Upper lobe of left lung (tissue), 6 donors: ENCODE data around the gene GLIS1. TPM values are rescaled to one million over a fixed set of nuclear protein-coding genes. Genes with fewer than 3 reads are reported as not detected.

Source experiments
- ATAC-seq, 2 donors: fragments of 200-7000 bp; cut with Tn5 transposase; one replicate each; pipeline ENCODE4 v1.9.1; 2022; ENCODE audit warnings: mild to moderate bottlenecking in 2 of 2, moderate library complexity in 2 of 2; ENCODE audit not compliant: low FRiP score in 2 of 2
- DNase-seq, 2 donors: peaks; one replicate each; pipeline ENCODE4 v3.0.0-alpha.2; 2019 to 2020
- H3K27ac ChIP-seq, 4 donors: fragments of 200-600 bp; sonication (generic); one replicate each; pipeline ENCODE4 v1.5.1; 2016 to 2019
- H3K27me3 ChIP-seq, 4 donors: fragments of 200-600 bp; sonication (generic); one replicate each; pipeline ENCODE4 v1.5.1; 2017 to 2019
- H3K36me3 ChIP-seq, 4 donors: fragments of 200-600 bp; sonication (generic); one replicate each; pipeline ENCODE4 v1.5.1; 2016 to 2019
- H3K4me1 ChIP-seq, 4 donors: fragments of 200-600 bp; sonication (generic); one replicate each; pipeline ENCODE4 v1.5.1; 2018 to 2019
- H3K4me3 ChIP-seq, 4 donors: fragments of 200-600 bp; sonication (generic); one replicate each; pipeline ENCODE4 v1.5.1; 2017 to 2019; ENCODE audit warnings: mild to moderate bottlenecking in 2 of 4, moderate library complexity in 1 of 4
- H3K9me3 ChIP-seq, 4 donors: fragments of 200-600 bp; sonication (generic); one replicate each; pipeline ENCODE4 v1.5.1; 2018 to 2019
- EP300 ChIP-seq, 4 donors: sonication (generic); formaldehyde crosslinking; IDR thresholded peaks; one replicate each; pipeline ENCODE4 v1.5.1; 2017; ENCODE audit warnings: antibody characterized with exemption in 4 of 4, control low read depth in 2 of 4
- POLR2A ChIP-seq, 4 donors: fragments of 450-650 bp; IDR thresholded peaks; one replicate each; pipeline ENCODE4 v1.5.1; 2016 to 2017; ENCODE audit warnings: antibody characterized with exemption in 4 of 4, mild to moderate bottlenecking in 2 of 4
- POLR2AphosphoS5 ChIP-seq, 2 donors: sonication (generic); formaldehyde crosslinking; IDR thresholded peaks; one replicate each; pipeline ENCODE4 v1.5.1; 2017; ENCODE audit warnings: antibody characterized with exemption in 2 of 2
- WGBS, 2 donors: methylation state at CpG; one replicate each; pipeline ENCODE4 v1.1.5; 2017 to 2018; 5-methylcytosine and 5-hydroxymethylcytosine counted together
- total RNA-seq, 6 donors: library from RNA; depleted of rRNA in 4 of 6; stranded (reverse); fragments of >200 nt in 4 of 6; gene quantifications; one replicate each; pipeline versions ENCODE4 v1.1.0 to v1.2.1, GENCODE V29; 2016 to 2021
- TF ChIP-seq, protein P1 (sequence below), 6 experiments: fragments of 450-650 bp in 4 of 6; fragments of 200-600 bp in 2 of 6; sonication (generic) in 2 of 6; IDR thresholded peaks; one replicate each; pipeline ENCODE4 v1.5.1; 2016 to 2019; ENCODE audit warnings: antibody characterized with exemption in 6 of 6
- donor health status: DM: no; HTN: no; CAD: no; lungs with moderate emphysema.
- donor health status: DM: no; HTN: yes; CAD: no; lungs with severe emphysema.

GLIS1 gene
- total RNA-seq, 6 donors from 2014 or later = 0.26 to 1.0 TPM; not detected in 4

DNA sequence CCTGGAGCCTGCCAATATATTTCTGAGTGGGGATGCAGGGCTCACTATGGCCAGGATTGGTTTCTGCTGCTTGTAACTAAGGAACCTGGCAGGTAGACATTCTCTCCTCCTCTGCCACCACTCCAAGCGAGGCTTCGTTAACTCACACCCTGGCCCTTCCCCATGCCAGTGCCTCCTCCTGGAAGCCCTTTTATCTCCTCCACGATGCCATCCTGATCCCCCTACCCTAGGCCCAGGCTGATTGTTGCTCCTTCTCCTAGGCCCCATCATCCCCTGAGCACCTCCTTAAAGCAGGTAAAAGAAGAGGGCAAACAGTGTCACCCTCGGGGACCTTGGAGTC lies 161.2 kb downstream of the GLIS1 start:
- no peak for TF ChIP-seq POLR2AphosphoS5 (IDR thresholded peaks at IDR 0.05)
- TF ChIP-seq, protein P1, sequence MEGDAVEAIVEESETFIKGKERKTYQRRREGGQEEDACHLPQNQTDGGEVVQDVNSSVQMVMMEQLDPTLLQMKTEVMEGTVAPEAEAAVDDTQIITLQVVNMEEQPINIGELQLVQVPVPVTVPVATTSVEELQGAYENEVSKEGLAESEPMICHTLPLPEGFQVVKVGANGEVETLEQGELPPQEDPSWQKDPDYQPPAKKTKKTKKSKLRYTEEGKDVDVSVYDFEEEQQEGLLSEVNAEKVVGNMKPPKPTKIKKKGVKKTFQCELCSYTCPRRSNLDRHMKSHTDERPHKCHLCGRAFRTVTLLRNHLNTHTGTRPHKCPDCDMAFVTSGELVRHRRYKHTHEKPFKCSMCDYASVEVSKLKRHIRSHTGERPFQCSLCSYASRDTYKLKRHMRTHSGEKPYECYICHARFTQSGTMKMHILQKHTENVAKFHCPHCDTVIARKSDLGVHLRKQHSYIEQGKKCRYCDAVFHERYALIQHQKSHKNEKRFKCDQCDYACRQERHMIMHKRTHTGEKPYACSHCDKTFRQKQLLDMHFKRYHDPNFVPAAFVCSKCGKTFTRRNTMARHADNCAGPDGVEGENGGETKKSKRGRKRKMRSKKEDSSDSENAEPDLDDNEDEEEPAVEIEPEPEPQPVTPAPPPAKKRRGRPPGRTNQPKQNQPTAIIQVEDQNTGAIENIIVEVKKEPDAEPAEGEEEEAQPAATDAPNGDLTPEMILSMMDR (IDR thresholded peaks at IDR 0.05) = no peak
- no peak for TF ChIP-seq EP300 (IDR thresholded peaks at IDR 0.05)
- no peak for TF ChIP-seq POLR2A (IDR thresholded peaks at IDR 0.05)
- Histone ChIP-seq H3K27me3 (no peaks in the 10 kb centered on the region), H3K27ac (no peak overlapping the region), H3K9me3 (no peaks in the 10 kb centered on the region), H3K4me3 (no peak overlapping the region), H3K36me3 (no peaks in the 10 kb centered on the region), H3K4me1 (no peaks in the 10 kb centered on the region)
- no peak for DNase-seq
- ATAC-seq = no peak
- 84 to 86% methylated on average over 4 of the region's 4 CpGs for WGBS, 2 donors

DNA sequence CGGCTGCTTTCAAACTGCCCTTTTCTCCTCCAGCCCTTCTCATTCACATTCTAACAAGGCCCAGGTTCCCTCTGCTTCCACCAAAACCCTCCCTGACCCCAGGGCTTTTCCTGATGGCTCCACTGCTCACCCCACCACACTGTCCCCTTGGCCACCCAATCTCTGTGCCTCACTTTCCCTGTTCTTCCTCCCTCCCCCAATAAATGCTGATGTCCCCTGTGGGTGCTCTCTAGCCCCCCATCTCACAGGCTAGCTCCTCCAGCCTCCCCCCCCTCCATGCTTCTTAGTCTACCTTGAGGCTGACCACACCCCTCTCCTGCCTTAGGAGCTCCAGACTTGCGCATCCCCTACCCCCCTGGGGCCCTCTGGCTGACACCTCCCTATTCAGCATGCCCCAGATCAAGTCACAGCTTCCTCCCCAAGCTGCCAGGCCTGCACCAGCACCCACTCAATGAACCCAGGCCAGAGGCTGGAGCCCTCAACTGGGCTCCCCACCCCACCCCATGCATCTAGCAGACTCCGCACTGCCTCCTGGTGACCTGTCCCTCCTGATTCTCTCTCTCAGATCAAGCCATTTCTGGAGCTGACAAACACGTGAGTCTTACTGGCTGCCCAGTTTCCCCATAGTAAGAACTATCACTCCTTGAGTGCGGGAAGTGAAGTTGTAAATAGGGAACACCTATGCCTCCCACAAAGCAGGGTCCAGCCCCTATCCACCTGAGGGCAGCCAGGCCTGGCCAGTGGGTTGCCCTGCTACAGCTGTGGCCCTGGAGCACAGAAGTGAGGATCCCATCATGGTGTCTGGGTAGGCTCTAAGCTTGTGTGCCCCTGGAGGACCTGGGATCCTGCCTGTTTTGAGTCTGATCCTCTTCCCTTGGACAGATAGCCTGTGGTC lies 161.9 kb downstream of the GLIS1 start:
- Histone ChIP-seq H3K4me3 (no peak overlapping the region), H3K9me3 (no peaks in the 10 kb centered on the region), H3K36me3 (no peaks in the 10 kb centered on the region), H3K27ac (no peak overlapping the region), H3K27me3 (no peaks in the 10 kb centered on the region), H3K4me1 (no peaks in the 10 kb centered on the region)
- WGBS, 2 donors = 85 to 88% methylated on average over 5 of the region's 5 CpGs
- ATAC-seq = no peak
- no peak for DNase-seq
- TF ChIP-seq POLR2AphosphoS5 (IDR thresholded peaks at IDR 0.05) = no peak
- TF ChIP-seq POLR2A (IDR thresholded peaks at IDR 0.05) = no peak
- TF ChIP-seq EP300 (IDR thresholded peaks at IDR 0.05) = no peak
- TF ChIP-seq, protein P1 (IDR thresholded peaks at IDR 0.05) = no peak

DNA sequence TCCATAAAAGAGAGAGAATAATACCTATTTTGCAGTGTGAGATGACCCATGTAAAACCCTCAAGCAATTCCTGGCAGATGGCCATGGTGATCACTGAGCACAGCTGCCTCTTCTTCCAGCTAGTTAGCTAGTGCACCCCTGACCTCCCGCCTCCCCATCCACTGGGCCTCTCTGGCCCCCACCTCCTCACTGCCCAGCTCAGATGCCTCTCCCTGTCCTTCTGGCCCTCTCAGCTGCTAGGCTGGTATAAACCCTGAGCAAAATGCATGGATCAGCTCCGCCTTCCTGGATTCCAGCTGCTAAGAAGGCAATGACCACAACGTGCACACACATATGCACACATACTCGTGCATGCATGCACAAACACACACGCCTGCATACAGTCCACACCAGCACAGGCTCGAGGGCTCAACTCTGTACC lies 162.6 kb downstream of the GLIS1 start:
- no peaks in the 10 kb centered on the region for H3K9me3 ChIP-seq
- no peaks in the 10 kb centered on the region for H3K36me3 ChIP-seq
- ATAC-seq = no peak
- no peak for TF ChIP-seq POLR2AphosphoS5 (IDR thresholded peaks at IDR 0.05)
- no peak for TF ChIP-seq POLR2A (IDR thresholded peaks at IDR 0.05)
- no peak for TF ChIP-seq EP300 (IDR thresholded peaks at IDR 0.05)
- TF ChIP-seq, protein P1 (IDR thresholded peaks at IDR 0.05) = no peak
- DNase-seq = no peak
- H3K27ac ChIP-seq = no peak overlapping the region
- no peaks in the 10 kb centered on the region for H3K4me1 ChIP-seq
- 80 to 86% methylated on average over 6 of the region's 6 CpGs for WGBS, 2 donors
- H3K4me3 ChIP-seq = no peak overlapping the region
- H3K27me3 ChIP-seq = no peaks in the 10 kb centered on the region

DNA sequence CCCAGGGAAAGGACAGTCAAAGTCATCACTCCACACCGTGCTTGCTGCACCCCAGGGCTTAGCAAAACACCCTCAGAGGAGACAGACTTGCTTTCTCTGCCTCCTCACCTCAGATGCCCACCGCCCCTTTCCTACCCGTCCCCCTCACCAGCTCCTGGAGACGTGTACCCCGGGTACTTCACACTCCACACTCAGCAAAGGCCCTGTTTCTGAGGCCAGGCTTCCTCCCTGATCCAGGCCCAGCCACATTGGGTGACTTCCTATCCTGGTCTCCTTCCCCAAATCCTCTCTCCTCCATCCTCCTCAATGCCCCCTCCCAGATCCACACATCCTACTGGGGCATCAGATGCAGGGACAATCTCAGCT lies 163.0 kb downstream of the GLIS1 start:
- H3K4me1 ChIP-seq = no peaks in the 10 kb centered on the region
- no peak overlapping the region for H3K4me3 ChIP-seq
- no peaks in the 10 kb centered on the region for H3K27me3 ChIP-seq
- TF ChIP-seq, protein P1 (IDR thresholded peaks at IDR 0.05) = no peak
- no peak for TF ChIP-seq POLR2AphosphoS5 (IDR thresholded peaks at IDR 0.05)
- no peak for TF ChIP-seq EP300 (IDR thresholded peaks at IDR 0.05)
- TF ChIP-seq POLR2A (IDR thresholded peaks at IDR 0.05) = no peak
- WGBS, 2 donors = 77 to 79% methylated on average over 5 of the region's 5 CpGs
- no peaks in the 10 kb centered on the region for H3K9me3 ChIP-seq
- no peaks in the 10 kb centered on the region for H3K36me3 ChIP-seq
- ATAC-seq (no peak), DNase-seq (no peak)
- H3K27ac ChIP-seq = no peak overlapping the region
